PC-3 (cell line): ENCODE results near the gene CHEK2. TPM values are rescaled to one million over a fixed set of nuclear protein-coding genes. Genes with fewer than 3 reads are reported as not detected.

ENCODE experiments used
- ATAC-seq: fragments of 200-7000 bp; cut with Tn5 transposase; 2 replicates; pipeline ENCODE4 v1.9.1; 2020; ENCODE audit warnings: mild to moderate bottlenecking, moderate library complexity
- BruUV-seq: library from RNA; stranded (reverse); fragments of 400-500 nt; replicated peaks from 2 replicates; lab custom pipeline; 2021; lab: Mats Ljungman, UMichigan
- CTCF ChIA-PET: fragments of 300-600 bp; sonication (Branson Sonifier 250); formaldehyde crosslinking; loops from one replicate; lab custom pipeline; 2022; ENCODE audit warnings: antibody characterized with exemption; lab: Charles Lee
- POLR2A ChIA-PET: fragments of 300-600 bp; sonication (Branson Sonifier 250); formaldehyde crosslinking; loops from one replicate; lab custom pipeline; 2022; ENCODE audit warnings: antibody characterized with exemption; ENCODE audit not compliant: unreplicated experiment; lab: Charles Lee
- DNase-seq: peaks from one replicate; pipeline ENCODE4 v3.0.0-alpha.2; 2015
- H2AFZ ChIP-seq: fragments of 300-600 bp; sonication (generic); 2 replicates; pipeline ENCODE4 v1.6.0; 2016; ENCODE audit warnings: antibody characterized with exemption, low read length
- H3F3A ChIP-seq: fragments of 300-600 bp; sonication (generic); one replicate; pipeline ENCODE4 v1.6.0; 2017; ENCODE audit warnings: antibody characterized with exemption, low read length, control low read depth, mild to moderate bottlenecking; ENCODE audit not compliant: unreplicated experiment
- H3K27ac ChIP-seq: fragments of 300-600 bp; sonication (generic); 2 replicates; pipeline ENCODE4 v1.5.1; 2016; ENCODE audit warnings: mild to moderate bottlenecking, low read length
- H3K27me3 ChIP-seq: fragments of 300-600 bp; sonication (generic); 2 replicates; pipeline ENCODE4 v1.6.1; 2016; ENCODE audit warnings: low read length, mixed read lengths
- H3K36me3 ChIP-seq: fragments of 300-600 bp; sonication (generic); 2 replicates; pipeline ENCODE4 v1.6.1; 2016; ENCODE audit warnings: low read depth, mixed run types, low read length, mixed read lengths
- H3K4me1 ChIP-seq: fragments of 300-600 bp; sonication (generic); 2 replicates; pipeline ENCODE4 v1.5.1; 2016; ENCODE audit warnings: low read length; ENCODE audit not compliant: insufficient read depth
- H3K4me2 ChIP-seq: fragments of 300-600 bp; sonication (generic); 2 replicates; pipeline ENCODE4 v1.6.0; 2016; ENCODE audit warnings: low read length
- H3K4me3 ChIP-seq: fragments of 300-600 bp; sonication (generic); 2 replicates; pipeline ENCODE4 v1.5.1; 2016; ENCODE audit warnings: mild to moderate bottlenecking, low read length, mixed read lengths
- H3K79me2 ChIP-seq: fragments of 300-600 bp; sonication (generic); 2 replicates; pipeline ENCODE4 v1.6.1; 2017; ENCODE audit warnings: low read length, mixed read lengths
- H3K9ac ChIP-seq: fragments of 300-600 bp; sonication (generic); 2 replicates; pipeline ENCODE4 v1.6.0; 2016; ENCODE audit warnings: mild to moderate bottlenecking, low read length
- H3K9me2 ChIP-seq: fragments of 300-600 bp; sonication (generic); replicated peaks from 2 replicates; pipeline ENCODE4 v1.6.1; 2016; ENCODE audit warnings: mixed run types, low read length, mixed read lengths
- H3K9me3 ChIP-seq: fragments of 300-600 bp; sonication (generic); 2 replicates; pipeline ENCODE4 v1.6.1; 2016; ENCODE audit warnings: low read length, mixed read lengths
- H4K20me1 ChIP-seq: fragments of 300-600 bp; sonication (generic); 2 replicates; pipeline ENCODE4 v1.6.1; 2016; ENCODE audit warnings: low read length, mixed read lengths
- CTCF ChIP-seq: fragments of 300-600 bp; sonication (generic); conservative IDR thresholded peaks from 2 replicates; pipeline ENCODE4 v1.5.1; 2017; ENCODE audit warnings: antibody characterized with exemption, low read depth, mild to moderate bottlenecking, low read length
- EZH2 ChIP-seq: fragments of 300-600 bp; sonication (generic); IDR thresholded peaks from one replicate; pipeline ENCODE4 v1.6.1; 2017; ENCODE audit warnings: antibody characterized with exemption, mild to moderate bottlenecking, low read length; ENCODE audit not compliant: unreplicated experiment
- EZH2phosphoT487 ChIP-seq: fragments of 300-600 bp; sonication (generic); IDR thresholded peaks from 2 replicates; pipeline ENCODE4 v1.6.1; 2018; ENCODE audit warnings: mild to moderate bottlenecking, antibody characterized with exemption, low read length, borderline replicate concordance
- intact Hi-C: fragments of 100-400 bp; cut with micrococcal nuclease; formaldehyde crosslinking; loops from 2 replicates; pipeline ENCODE4 v1.9.0; 2023
- total RNA-seq: library from RNA; depleted of rRNA; stranded (reverse); fragments of >200 nt; gene quantifications from 2 replicates; pipeline ENCODE4 v1.2.3, GENCODE V29; 2014

Gene CHEK2
- total RNA-seq, 1 experiment from 2014 or later = 21.0 TPM

- TF ChIP-seq EZH2phosphoT487 (no peak), CTCF (no peak), EZH2 (no peak)
- intact Hi-C loops = no loop called here
- BruUV-seq = no TSS peak
These were observed 23.6 kb downstream of the CHEK2 start for GRCh38 chr22:28718044-28718443.

GRCh38 chr22:28716686-28717085 is 24.9 kb downstream of the CHEK2 start:
- Histone ChIP-seq H3K4me2 (no peak overlapping the region), H3F3A (no peaks in the 10 kb centered on the region), H3K36me3 (peaks cover 5% of the 10 kb centered on the region; the same call in 1 of the 2 replicates), H3K79me2 (no peaks in the 10 kb centered on the region), H3K9me2 (no peaks in the 10 kb centered on the region), H3K27me3 (no peaks in the 10 kb centered on the region), H4K20me1 (no peaks in the 10 kb centered on the region), H3K9me3 (no peaks in the 10 kb centered on the region), H2AFZ (no peak overlapping the region), H3K9ac (no peak overlapping the region), H3K4me1 (peaks cover 13% of the 10 kb centered on the region), H3K27ac (no peak overlapping the region), H3K4me3 (no peak overlapping the region)
- CTCF ChIA-PET = no interaction called here
- POLR2A ChIA-PET = no interaction called here
- BruUV-seq = no TSS peak
- ATAC-seq = no peak
- no peak for DNase-seq
- intact Hi-C loops = no loop called here
- TF ChIP-seq EZH2 = no peak
- TF ChIP-seq CTCF = no peak
- no peak for TF ChIP-seq EZH2phosphoT487

More at GRCh38 chr22:28718044-28718443, 23.6 kb downstream of the CHEK2 start:
- no peaks in the 10 kb centered on the region for H3K4me1 ChIP-seq
- no peak overlapping the region for H3K4me2 ChIP-seq
- no peaks in the 10 kb centered on the region for H3K79me2 ChIP-seq
- H3K27me3 ChIP-seq = no peaks in the 10 kb centered on the region
- DNase-seq (no peak), ATAC-seq (no peak)
- no peak overlapping the region for H2AFZ ChIP-seq
- no peak overlapping the region for H3K4me3 ChIP-seq
- H3K36me3 ChIP-seq = peaks cover 5% of the 10 kb centered on the region; the same call in 1 of the 2 replicates
- H4K20me1 ChIP-seq = no peaks in the 10 kb centered on the region
- no peak overlapping the region for H3K9ac ChIP-seq
- POLR2A ChIA-PET = no interaction called here
- H3K9me3 ChIP-seq = no peaks in the 10 kb centered on the region
- CTCF ChIA-PET = no interaction called here
- H3F3A ChIP-seq = no peaks in the 10 kb centered on the region
- H3K27ac ChIP-seq = no peak overlapping the region
- no peaks in the 10 kb centered on the region for H3K9me2 ChIP-seq

GRCh38 chr22:28715611-28716010 is 26.0 kb downstream of the CHEK2 start:
- ChIA-PET POLR2A (no interaction called here), CTCF (no interaction called here)
- Histone ChIP-seq H3K27ac (no peak overlapping the region), H3K9me2 (no peaks in the 10 kb centered on the region), H3K4me3 (no peak overlapping the region), H3K27me3 (no peaks in the 10 kb centered on the region), H3K79me2 (no peaks in the 10 kb centered on the region), H3K9ac (no peak overlapping the region), H3K4me1 (peaks cover 24% of the 10 kb centered on the region), H4K20me1 (no peaks in the 10 kb centered on the region), H3K9me3 (no peaks in the 10 kb centered on the region), H3F3A (peaks cover 5% of the 10 kb centered on the region), H2AFZ (no peak overlapping the region), H3K4me2 (no peak overlapping the region), H3K36me3 (peaks cover under 1% of the 10 kb centered on the region; the same call in 1 of the 2 replicates)
- intact Hi-C loops = no loop called here
- DNase-seq (no peak), ATAC-seq (no peak)
- no peak for TF ChIP-seq EZH2phosphoT487
- no TSS peak for BruUV-seq
